Stimulated activated naive CD8-positive, alpha-beta T cell treated with anti-CD3 and anti-CD28 coated beads, Interleukin-15, amount 100 ng/mL, for 72 hours (primary cell): ENCODE data around the gene APBB1IP.
"Not testable (repeated sequence)": the region's sequence is repeated elsewhere in the genome, so short reads cannot be mapped to it uniquely, and the experiment has no call there.

Experiments
- ATAC-seq: fragments of 150-1000 bp; cut with Tn5 transposase; 2 replicates; pipeline ENCODE4 v1.10.0; 2021; ENCODE audit warnings: mild to moderate bottlenecking, moderate library complexity
- DNase-seq, 2 donors: peaks; one replicate each; pipeline ENCODE4 v3.0.0; 2021 to 2022
- H3K27ac Mint-ChIP-seq, 2 donors: one replicate each; pipeline ENCODE4 v1.8.0; 2022; ENCODE audit warnings: mild to moderate bottlenecking in 2 of 2, mixed read lengths in 2 of 2, moderate library complexity in 2 of 2
- H3K27me3 Mint-ChIP-seq: one replicate; pipeline ENCODE4 v1.8.0; 2022; ENCODE audit warnings: mixed read lengths
- H3K4me1 Mint-ChIP-seq: one replicate; pipeline ENCODE4 v1.8.0; 2022; ENCODE audit warnings: mild to moderate bottlenecking, mixed read lengths
- H3K4me3 Mint-ChIP-seq, 2 donors: one replicate each; pipeline ENCODE4 v1.8.0; 2022; ENCODE audit warnings: mild to moderate bottlenecking in 2 of 2, mixed read lengths in 2 of 2, moderate library complexity in 1 of 2
- H3K9me3 Mint-ChIP-seq, 2 donors: one replicate each; pipeline ENCODE4 v1.8.0; 2022; ENCODE audit warnings: mixed read lengths in 2 of 2

Gene APBB1IP

GRCh38 chr10:26504429-26504828, 66.3 kb downstream of the APBB1IP start:
- H3K9me3 Mint-ChIP-seq, ATAC-seq, H3K27ac Mint-ChIP-seq: not testable (repeated sequence)

GRCh38 chr10:26505491-26505890, 67.3 kb downstream of the APBB1IP start:
- no peak for ATAC-seq
- DNase-seq = no peak
- H3K27ac Mint-ChIP-seq = peak overlapping the region; percentile 5 to 81
- H3K4me3 Mint-ChIP-seq = no peak overlapping the region
- peaks cover 0 to under 1% of the 10 kb centered on the region in 2 donors for H3K9me3 Mint-ChIP-seq
- H3K4me1 Mint-ChIP-seq = peaks cover 20% of the 10 kb centered on the region
- H3K27me3 Mint-ChIP-seq = no peaks in the 10 kb centered on the region

More at GRCh38 chr10:26504429-26504828, 66.3 kb downstream of the APBB1IP start:
- not testable (repeated sequence) for DNase-seq, H3K4me3 Mint-ChIP-seq, H3K27me3 Mint-ChIP-seq
- H3K4me1 Mint-ChIP-seq = peaks cover 24% of the 10 kb centered on the region

GRCh38 chr10:26506736-26507135, 68.6 kb downstream of the APBB1IP start:
- H3K4me3 Mint-ChIP-seq = no peak overlapping the region
- DNase-seq = no peak
- no peaks in the 10 kb centered on the region for H3K27me3 Mint-ChIP-seq
- no peak for ATAC-seq
- H3K27ac Mint-ChIP-seq = peak overlapping the region in 1 of 2 donors; percentile 77
- peaks cover 0 to 6% of the 10 kb centered on the region in 2 donors for H3K9me3 Mint-ChIP-seq
- H3K4me1 Mint-ChIP-seq = peaks cover 19% of the 10 kb centered on the region

- ATAC-seq = no peak
- Mint-ChIP-seq H3K4me1 (peaks cover 19% of the 10 kb centered on the region), H3K4me3 (no peak overlapping the region), H3K27me3 (no peaks in the 10 kb centered on the region), H3K9me3 (peaks cover 0 to 6% of the 10 kb centered on the region in 2 donors), H3K27ac (no peak overlapping the region)
- no peak for DNase-seq
Measured at GRCh38 chr10:26507441-26507840, 69.3 kb downstream of the APBB1IP start.

- H3K4me1 Mint-ChIP-seq = peaks cover 19% of the 10 kb centered on the region
- no peak for ATAC-seq
- H3K9me3 Mint-ChIP-seq = peaks cover 0 to 6% of the 10 kb centered on the region in 2 donors
- DNase-seq = no peak
- H3K27me3 Mint-ChIP-seq = no peaks in the 10 kb centered on the region
- no peak overlapping the region for H3K27ac Mint-ChIP-seq
- no peak overlapping the region for H3K4me3 Mint-ChIP-seq
Measured at GRCh38 chr10:26508016-26508415, 69.9 kb downstream of the APBB1IP start.

- H3K4me3 Mint-ChIP-seq = no peak overlapping the region
- DNase-seq (no peak), ATAC-seq (no peak)
- H3K27ac Mint-ChIP-seq = peak overlapping the region in 1 of 2 donors; percentile 5
- no peaks in the 10 kb centered on the region for H3K27me3 Mint-ChIP-seq
- peaks cover 19% of the 10 kb centered on the region for H3K4me1 Mint-ChIP-seq
- H3K9me3 Mint-ChIP-seq = peaks cover 0 to 6% of the 10 kb centered on the region in 2 donors
Measured at GRCh38 chr10:26509307-26509706, 71.2 kb downstream of the APBB1IP start.

GRCh38 chr10:26513101-26513500, 75.0 kb downstream of the APBB1IP start:
- Mint-ChIP-seq H3K27me3 (no peaks in the 10 kb centered on the region), H3K4me3 (no peak overlapping the region), H3K27ac (peak overlapping the region in 1 of 2 donors; percentile 59), H3K9me3 (peaks cover 0 to 6% of the 10 kb centered on the region in 2 donors), H3K4me1 (peaks cover 6% of the 10 kb centered on the region)
- ATAC-seq = no peak
- no peak for DNase-seq

- H3K4me1 Mint-ChIP-seq = peaks cover 26% of the 10 kb centered on the region
- DNase-seq (no peak), ATAC-seq (no peak)
- no peaks in the 10 kb centered on the region for H3K27me3 Mint-ChIP-seq
- H3K9me3 Mint-ChIP-seq = peaks cover 5 to 7% of the 10 kb centered on the region in 2 donors
- H3K4me3 Mint-ChIP-seq = no peak overlapping the region
- peak overlapping the region in 1 of 2 donors; percentile 9 for H3K27ac Mint-ChIP-seq
Measured at GRCh38 chr10:26516540-26517101, 78.5 kb downstream of the APBB1IP start.

GRCh38 chr10:26517141-26517867, 79.2 kb downstream of the APBB1IP start:
- Mint-ChIP-seq H3K9me3 (peaks cover 5 to 7% of the 10 kb centered on the region in 2 donors), H3K4me1 (peaks cover 30% of the 10 kb centered on the region), H3K4me3 (no peak overlapping the region), H3K27ac (no peak overlapping the region), H3K27me3 (no peaks in the 10 kb centered on the region)
- DNase-seq (no peak), ATAC-seq (no peak)

GRCh38 chr10:26519803-26520202, 81.7 kb downstream of the APBB1IP start:
- DNase-seq = no peak
- H3K4me1 Mint-ChIP-seq = peaks cover 43% of the 10 kb centered on the region
- H3K4me3 Mint-ChIP-seq = no peak overlapping the region
- no peak for ATAC-seq
- peaks cover 5 to 7% of the 10 kb centered on the region in 2 donors for H3K9me3 Mint-ChIP-seq
- H3K27ac Mint-ChIP-seq = peak overlapping the region in 1 of 2 donors; percentile 42
- H3K27me3 Mint-ChIP-seq = no peaks in the 10 kb centered on the region

GRCh38 chr10:26520575-26520974, 82.4 kb downstream of the APBB1IP start:
- Mint-ChIP-seq H3K4me3 (no peak overlapping the region), H3K4me1 (peaks cover 45% of the 10 kb centered on the region), H3K27me3 (no peaks in the 10 kb centered on the region), H3K27ac (no peak overlapping the region), H3K9me3 (peaks cover 5 to 7% of the 10 kb centered on the region in 2 donors)
- no peak for DNase-seq
- ATAC-seq = no peak

GRCh38 chr10:26524161-26524896, 86.2 kb downstream of the APBB1IP start:
- H3K27ac Mint-ChIP-seq = peak overlapping the region; percentile 10 to 91
- H3K9me3 Mint-ChIP-seq = peaks cover 1 to 2% of the 10 kb centered on the region in 2 donors
- ATAC-seq = no peak
- H3K4me1 Mint-ChIP-seq = peaks cover 50% of the 10 kb centered on the region
- no peak for DNase-seq
- no peak overlapping the region for H3K4me3 Mint-ChIP-seq
- no peaks in the 10 kb centered on the region for H3K27me3 Mint-ChIP-seq

GRCh38 chr10:26525586-26525985, 87.4 kb downstream of the APBB1IP start:
- H3K27me3 Mint-ChIP-seq = no peaks in the 10 kb centered on the region
- H3K4me3 Mint-ChIP-seq = no peak overlapping the region
- DNase-seq = no peak
- peak overlapping the region; percentile 71 to 96 for H3K27ac Mint-ChIP-seq
- H3K9me3 Mint-ChIP-seq = no peaks in the 10 kb centered on the region
- no peak for ATAC-seq
- H3K4me1 Mint-ChIP-seq = peaks cover 38% of the 10 kb centered on the region

- H3K4me3 Mint-ChIP-seq = no peak overlapping the region
- no peak for DNase-seq
- no peak for ATAC-seq
- H3K27ac Mint-ChIP-seq = peak overlapping the region; percentile 25 to 27
- peaks cover 34% of the 10 kb centered on the region for H3K4me1 Mint-ChIP-seq
- H3K9me3 Mint-ChIP-seq = no peaks in the 10 kb centered on the region
- no peaks in the 10 kb centered on the region for H3K27me3 Mint-ChIP-seq
Measured at GRCh38 chr10:26527018-26527417, 88.9 kb downstream of the APBB1IP start.

GRCh38 chr10:26528048-26528447, 89.9 kb downstream of the APBB1IP start:
- DNase-seq = no peak
- no peaks in the 10 kb centered on the region for H3K9me3 Mint-ChIP-seq
- H3K27ac Mint-ChIP-seq = no peak overlapping the region
- H3K4me1 Mint-ChIP-seq = peaks cover 32% of the 10 kb centered on the region
- H3K4me3 Mint-ChIP-seq = no peak overlapping the region
- ATAC-seq = no peak
- no peaks in the 10 kb centered on the region for H3K27me3 Mint-ChIP-seq
